Large intestine (tissue), 3 donors: ENCODE results near the gene RNF145. TPM values are rescaled to one million over a fixed set of nuclear protein-coding genes. Genes with fewer than 3 reads are reported as not detected.

Experiments used
- DNase-seq, 2 donors: peaks; one replicate each; pipeline versions ENCODE4 v3.0.0 to v3.0.0-alpha.2; 2013
- H3K27ac ChIP-seq: one replicate; pipeline ENCODE4 v1.5.1; 2013; ENCODE audit warnings: low read length
- H3K27me3 ChIP-seq: 2 replicates; pipeline ENCODE4 v1.6.1; 2013; ENCODE audit warnings: low read length; ENCODE audit not compliant: control insufficient read depth, insufficient read depth
- H3K36me3 ChIP-seq: 2 replicates; pipeline ENCODE4 v1.6.1; 2013; ENCODE audit warnings: low read length; ENCODE audit not compliant: control insufficient read depth, insufficient read depth
- H3K4me1 ChIP-seq: one replicate; pipeline ENCODE4 v1.6.1; 2013; ENCODE audit warnings: low read length; ENCODE audit not compliant: control insufficient read depth, insufficient read depth
- H3K4me3 ChIP-seq: one replicate; pipeline ENCODE4 v1.5.1; 2013; ENCODE audit warnings: low read length
- H3K9me3 ChIP-seq: one replicate; pipeline ENCODE4 v1.6.1; 2013; ENCODE audit warnings: mild to moderate bottlenecking, low read depth, low read length, moderate library complexity; ENCODE audit not compliant: control insufficient read depth
- WGBS: methylation state at CpG from one replicate; pipeline ENCODE4 v1.1.5; 2013; ENCODE audit warnings: low lambda C conversion rate; ENCODE audit not compliant: insufficient coverage; 5-methylcytosine and 5-hydroxymethylcytosine counted together
- polyA plus RNA-seq: library from polyadenylated mRNA; unstranded; fragments of 120-200 nt; gene quantifications from one replicate; pipeline ENCODE4 v1.2.1, GENCODE V29; 2013

The RNF145 gene
- polyA plus RNA-seq, 1 donor, result 52.6 TPM

DNA sequence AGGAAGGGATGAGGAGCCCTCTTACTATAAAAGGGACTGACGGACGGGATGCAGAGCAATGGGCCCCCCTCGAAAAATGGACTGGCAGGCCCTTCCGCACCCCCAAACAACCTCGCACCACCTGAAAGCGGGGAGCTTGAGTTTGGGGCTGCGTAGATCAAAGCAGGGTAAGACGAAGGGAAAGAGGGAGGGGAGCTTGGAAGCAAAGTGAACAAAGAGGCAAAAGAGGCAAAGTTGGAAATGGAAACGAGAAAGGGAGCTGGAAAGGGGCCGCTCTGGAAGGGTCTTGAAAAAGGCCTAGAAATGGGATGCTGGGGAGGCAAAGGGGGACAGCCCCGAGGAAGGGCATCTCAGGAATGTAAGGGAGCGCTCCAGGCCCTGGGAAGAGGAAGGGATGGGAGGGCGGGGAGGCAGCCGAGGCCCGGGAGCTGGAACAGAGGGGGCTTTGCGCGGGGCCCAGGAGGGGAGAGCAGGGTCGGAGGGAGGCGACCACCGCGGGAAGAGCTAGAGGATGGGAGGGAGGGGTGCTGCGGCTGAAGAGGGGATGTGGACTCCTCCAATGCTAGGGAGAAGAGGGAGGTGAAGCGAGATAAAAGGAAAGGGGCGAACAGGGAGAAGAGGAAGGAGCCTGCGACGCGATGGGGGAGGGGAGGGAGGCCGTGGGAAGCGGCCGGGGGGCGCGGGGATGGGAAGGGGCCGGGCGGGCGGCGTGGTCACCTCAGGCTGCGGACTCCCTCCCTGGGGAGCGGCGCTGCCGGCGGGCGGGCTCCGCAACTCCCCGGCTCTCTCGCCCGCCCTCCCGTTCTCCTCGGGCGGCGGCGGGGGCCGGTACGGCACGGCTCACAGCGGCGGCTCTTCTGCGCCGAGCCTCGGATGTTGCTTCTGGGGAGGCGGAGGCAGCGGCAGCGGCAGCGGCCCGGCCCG is 577 bp downstream of the RNF145 start:
- peak; percentile 17 to 59 for DNase-seq

DNA sequence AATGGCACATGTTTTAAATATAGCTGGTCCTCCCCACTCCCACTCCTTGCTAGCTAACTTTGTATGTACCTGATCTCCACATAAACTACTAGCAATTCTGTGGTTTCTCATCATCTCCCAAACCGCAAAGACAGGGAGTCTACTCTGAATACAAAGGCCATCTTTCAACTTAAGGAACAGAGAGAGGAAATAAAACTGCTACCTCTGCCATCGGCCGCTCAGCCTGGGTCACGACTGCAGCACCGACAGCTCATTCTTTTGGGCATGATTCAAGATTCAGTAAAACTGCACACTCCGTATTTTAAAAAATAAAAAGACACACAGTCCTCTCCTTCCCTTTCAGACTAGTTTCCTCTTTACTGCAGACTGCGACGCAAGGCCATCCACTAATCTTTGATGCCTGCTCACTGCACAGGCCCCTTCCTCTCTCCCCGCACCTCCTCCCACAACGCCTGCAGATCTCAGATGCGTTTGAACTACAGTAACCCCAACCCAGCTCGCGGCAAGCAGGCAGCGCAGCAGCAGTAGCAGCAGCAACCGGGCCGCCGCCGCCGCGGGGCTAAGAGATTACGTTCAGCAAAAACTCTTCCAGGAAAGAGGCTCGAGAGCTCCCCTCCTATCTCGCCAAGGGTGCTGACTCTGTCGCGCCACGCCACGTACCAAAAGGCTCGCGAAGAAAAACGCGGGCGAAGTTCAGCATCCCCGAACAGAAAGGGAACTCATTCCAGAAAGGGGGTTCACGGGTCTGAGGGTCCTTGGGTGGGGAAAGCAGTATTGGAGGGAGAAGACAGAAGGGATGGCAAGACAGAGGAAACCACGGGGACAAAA is 1.5 kb downstream of the RNF145 start:
- Histone ChIP-seq H3K27ac (peak overlapping the region; percentile 88), H3K9me3 (no peaks in the 10 kb centered on the region), H3K36me3 (no peaks in the 10 kb centered on the region), H3K27me3 (no peaks in the 10 kb centered on the region), H3K4me3 (peak overlapping the region; percentile 61), H3K4me1 (peaks cover 31% of the 10 kb centered on the region)
- WGBS, result no CpG with 5 or more reads among the region's 35 CpGs
- peak; percentile 77 to 85 for DNase-seq

More for the DNA sequence above, 577 bp downstream of the RNF145 start:
- Histone ChIP-seq H3K9me3 (no peaks in the 10 kb centered on the region), H3K4me1 (peaks cover 31% of the 10 kb centered on the region), H3K36me3 (no peaks in the 10 kb centered on the region), H3K27me3 (no peaks in the 10 kb centered on the region), H3K4me3 (peak overlapping the region; percentile 61), H3K27ac (peak overlapping the region; percentile 88)
- 0% methylated on average over 3 of the region's 65 CpGs for WGBS

DNA sequence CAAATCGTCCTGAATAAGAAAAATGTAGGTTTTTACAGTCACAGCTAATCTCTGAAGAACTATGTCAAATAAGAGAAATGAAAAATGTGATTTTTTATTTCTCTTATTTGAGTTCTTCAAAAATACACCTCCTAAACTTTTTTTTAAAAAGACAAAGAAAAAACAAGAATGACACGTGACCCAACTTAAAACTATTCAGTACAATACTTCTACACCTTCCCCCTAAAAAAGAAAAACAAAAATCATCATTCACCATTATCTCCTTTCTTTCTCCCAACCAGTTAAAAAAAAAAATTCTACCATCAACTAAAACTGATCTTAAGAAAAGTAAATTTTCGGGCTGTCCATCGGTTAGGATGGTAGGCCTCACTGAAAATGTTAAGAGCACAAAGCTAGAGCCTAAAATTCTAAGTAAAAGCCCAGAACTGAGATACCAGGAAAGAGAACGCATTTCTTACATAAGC is 2.1 kb downstream of the RNF145 start:
- H3K27me3 ChIP-seq, result no peaks in the 10 kb centered on the region
- peak overlapping the region; percentile 61 for H3K4me3 ChIP-seq
- H3K36me3 ChIP-seq, result peaks cover 2% of the 10 kb centered on the region
- DNase-seq, result no peak
- peaks cover 28% of the 10 kb centered on the region for H3K4me1 ChIP-seq
- peak overlapping the region; percentile 88 for H3K27ac ChIP-seq
- 27% methylated on average over 3 of the region's 5 CpGs for WGBS
- no peaks in the 10 kb centered on the region for H3K9me3 ChIP-seq

DNA sequence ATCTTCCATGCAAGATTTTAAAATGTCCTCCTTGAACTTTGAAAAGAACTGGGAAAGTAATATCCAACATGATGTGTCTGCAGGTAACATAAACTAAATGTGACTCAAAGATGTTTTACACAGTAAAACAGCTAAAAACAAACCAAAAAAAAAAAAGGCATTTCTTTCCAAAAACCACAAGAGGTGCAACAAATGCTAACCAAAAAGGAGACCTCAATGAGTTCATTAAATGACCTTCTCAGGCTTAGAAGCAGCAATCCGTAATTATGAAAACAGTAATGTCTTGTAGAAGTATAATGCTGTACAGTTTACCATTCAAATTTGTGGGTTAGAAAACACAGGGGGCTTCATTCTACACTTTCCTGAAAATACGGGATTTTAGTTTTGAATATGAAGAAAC is 2.5 kb downstream of the RNF145 start:
- Histone ChIP-seq H3K4me3 (peak overlapping the region; percentile 6), H3K27me3 (no peaks in the 10 kb centered on the region), H3K36me3 (peaks cover 4% of the 10 kb centered on the region), H3K4me1 (peaks cover 23% of the 10 kb centered on the region), H3K9me3 (no peaks in the 10 kb centered on the region), H3K27ac (peak overlapping the region; percentile 88)
- 50% methylated on average over 2 of the region's 2 CpGs for WGBS
- no peak for DNase-seq

DNA sequence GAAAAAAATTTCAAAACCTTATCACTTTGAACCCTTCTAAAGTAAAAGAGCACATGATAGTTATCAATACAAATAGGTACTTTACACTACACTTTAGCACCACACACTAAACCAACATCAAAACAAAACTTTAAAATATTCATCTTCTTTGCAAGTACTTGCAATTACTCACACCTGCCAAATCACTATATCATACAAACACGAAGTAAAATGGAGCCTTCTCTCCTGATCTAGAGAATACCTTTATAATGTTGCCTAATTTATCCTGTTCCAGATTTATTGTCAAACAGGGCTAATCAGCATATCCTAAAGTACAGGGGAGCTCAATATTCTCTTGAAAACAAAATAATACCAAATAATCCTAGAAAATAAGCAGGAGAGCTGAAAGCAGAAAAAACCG is 3.0 kb downstream of the RNF145 start:
- Histone ChIP-seq H3K9me3 (no peaks in the 10 kb centered on the region), H3K27me3 (no peaks in the 10 kb centered on the region), H3K36me3 (peaks cover 5% of the 10 kb centered on the region), H3K4me1 (peaks cover 19% of the 10 kb centered on the region), H3K27ac (peak overlapping the region; percentile 88), H3K4me3 (peak overlapping the region; percentile 6)
- WGBS, result 40% methylated on average over 1 of the region's 2 CpGs
- no peak for DNase-seq

DNA sequence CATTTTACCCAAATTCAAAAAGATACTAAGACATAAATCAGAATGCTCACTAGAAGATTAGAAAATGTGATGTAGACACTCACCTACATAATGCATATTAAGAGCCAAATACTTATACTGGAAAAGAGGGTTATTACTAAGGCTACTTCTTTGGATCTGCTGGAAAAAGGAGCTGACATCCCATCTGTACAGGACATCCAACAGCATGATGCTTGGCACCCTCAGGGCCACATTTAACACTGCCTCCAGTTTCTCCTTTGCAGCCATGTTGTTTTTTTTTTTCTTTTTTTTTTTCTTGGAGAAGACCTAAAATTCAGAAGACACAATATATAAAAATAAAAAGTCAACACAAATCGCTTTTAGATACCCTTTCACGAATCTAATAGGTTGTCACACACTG is 6.0 kb downstream of the RNF145 start:
- WGBS, result 100% methylated on average over 2 of the region's 2 CpGs
- H3K27ac ChIP-seq, result no peak overlapping the region
- DNase-seq, result no peak
- peaks cover 13% of the 10 kb centered on the region for H3K36me3 ChIP-seq
- peaks cover 5% of the 10 kb centered on the region for H3K4me1 ChIP-seq
- no peaks in the 10 kb centered on the region for H3K27me3 ChIP-seq
- H3K4me3 ChIP-seq, result no peak overlapping the region
- H3K9me3 ChIP-seq, result no peaks in the 10 kb centered on the region

DNA sequence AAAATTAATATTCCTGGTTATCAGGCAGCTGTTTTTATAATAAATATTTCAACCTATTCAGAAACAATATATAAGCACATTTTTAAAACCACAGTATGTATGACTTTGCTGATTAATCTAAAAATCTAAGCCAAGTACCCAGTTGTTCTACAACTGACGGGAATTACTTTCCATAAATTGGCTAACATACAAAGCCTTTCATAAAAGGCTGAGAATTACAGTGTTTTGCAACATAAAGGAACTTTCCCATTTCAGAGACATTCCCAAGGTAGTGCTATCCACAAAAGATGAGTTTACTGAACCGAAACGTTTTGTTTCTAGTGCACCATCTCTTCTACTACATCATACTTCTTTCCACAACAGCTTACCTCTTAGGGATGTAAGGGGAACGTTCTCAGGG is 7.2 kb downstream of the RNF145 start:
- Histone ChIP-seq H3K27me3 (no peaks in the 10 kb centered on the region), H3K36me3 (peaks cover 17% of the 10 kb centered on the region), H3K27ac (no peak overlapping the region), H3K9me3 (no peaks in the 10 kb centered on the region), H3K4me1 (peaks cover 5% of the 10 kb centered on the region), H3K4me3 (no peak overlapping the region)
- 80% methylated on average over 2 of the region's 4 CpGs for WGBS
- DNase-seq, result no peak

DNA sequence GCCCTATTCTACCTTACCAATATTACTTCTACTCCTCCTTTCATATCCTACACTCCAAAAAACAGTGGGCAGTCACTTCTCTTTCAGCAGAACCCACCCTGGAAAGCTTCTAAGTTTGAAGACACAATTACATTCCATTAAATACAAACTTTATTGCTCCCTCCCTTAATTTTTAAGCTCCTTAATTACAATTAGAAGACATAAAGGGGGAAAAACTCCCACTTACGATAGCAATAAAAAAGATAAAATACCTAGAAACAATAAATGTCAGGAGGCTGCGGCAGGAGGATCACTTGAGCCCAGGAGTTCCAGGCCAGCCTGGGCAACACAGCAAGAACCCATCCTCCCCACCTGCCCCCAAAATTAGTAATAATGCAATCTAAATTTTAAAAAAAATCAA is 9.6 kb downstream of the RNF145 start:
- no peak overlapping the region for H3K27ac ChIP-seq

DNA sequence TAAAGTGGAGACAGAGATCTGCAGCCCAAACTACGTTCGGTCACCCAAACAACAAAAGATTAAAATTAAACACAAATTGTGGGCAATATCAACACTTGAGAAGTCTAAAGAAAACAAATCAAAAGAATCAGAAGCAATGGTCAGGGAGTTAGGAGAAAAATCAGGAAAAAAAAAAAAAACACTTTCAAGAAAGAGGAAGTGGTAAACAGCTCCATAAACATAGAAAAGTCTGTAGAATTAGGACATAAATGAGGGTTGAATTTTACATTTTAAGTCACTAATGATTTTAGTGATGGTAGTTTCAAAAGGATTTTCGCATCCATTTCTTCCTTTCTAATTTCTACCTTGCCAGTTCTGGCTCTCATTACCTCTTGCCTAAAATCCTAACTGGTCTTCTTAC is 10.1 kb downstream of the RNF145 start:
- Histone ChIP-seq H3K27ac (no peak overlapping the region), H3K9me3 (no peaks in the 10 kb centered on the region), H3K27me3 (no peaks in the 10 kb centered on the region), H3K4me3 (no peak overlapping the region), H3K4me1 (no peaks in the 10 kb centered on the region), H3K36me3 (peaks cover 23% of the 10 kb centered on the region)
- 92% methylated on average over 2 of the region's 3 CpGs for WGBS
- DNase-seq, result no peak

More for the DNA sequence above, 9.6 kb downstream of the RNF145 start:
- Histone ChIP-seq H3K9me3 (no peaks in the 10 kb centered on the region), H3K27me3 (no peaks in the 10 kb centered on the region), H3K36me3 (peaks cover 19% of the 10 kb centered on the region), H3K4me3 (no peak overlapping the region), H3K4me1 (no peaks in the 10 kb centered on the region)
- no CpG with 5 or more reads among the region's 2 CpGs for WGBS
- DNase-seq, result no peak
